Retinal pigment epithelial cell (primary cell): Measurements from ENCODE around the gene VPS11.

Experiments used
- DNase-seq: peaks from one replicate; pipeline ENCODE4 v3.0.0-alpha.2; 2010; ENCODE audit warnings: low read depth
- H3K4me3 ChIP-seq: 2 replicates; pipeline ENCODE4 v1.5.1; 2011; ENCODE audit warnings: mild to moderate bottlenecking, low read length, control low read depth, moderate library complexity
- CTCF ChIP-seq: conservative IDR thresholded peaks from 2 replicates; pipeline ENCODE4 v1.5.1; 2011; ENCODE audit warnings: low read depth, low read length, control low read depth, inconsistent platforms

VPS11 gene

GRCh38 chr11:119048644-119049043 lies 19.0 kb upstream of the VPS11 start:
- no peak for TF ChIP-seq CTCF
- DNase-seq = no peak
- H3K4me3 ChIP-seq = no peak overlapping the region

GRCh38 chr11:119049081-119049480 lies 18.5 kb upstream of the VPS11 start:
- TF ChIP-seq CTCF = no peak
- no peak overlapping the region for H3K4me3 ChIP-seq
- DNase-seq = no peak

GRCh38 chr11:119051440-119052162 lies 16.0 kb upstream of the VPS11 start:
- TF ChIP-seq CTCF = no peak
- no peak for DNase-seq

GRCh38 chr11:119052163-119052814 lies 15.3 kb upstream of the VPS11 start:
- no peak overlapping the region for H3K4me3 ChIP-seq
- no peak for DNase-seq
- TF ChIP-seq CTCF = no peak

More at GRCh38 chr11:119051440-119052162, 16.0 kb upstream of the VPS11 start:
- no peak overlapping the region for H3K4me3 ChIP-seq

- H3K4me3 ChIP-seq = no peak overlapping the region
- no peak for DNase-seq
- no peak for TF ChIP-seq CTCF
These were observed 13.2 kb upstream of the VPS11 start for GRCh38 chr11:119054418-119054817.

GRCh38 chr11:119055901-119056300 lies 11.7 kb upstream of the VPS11 start:
- TF ChIP-seq CTCF = peak; percentile 38
- peak overlapping the region; percentile 82 for H3K4me3 ChIP-seq
- no peak for DNase-seq
